ENCODE results near the gene SERPINB10.

DNA sequence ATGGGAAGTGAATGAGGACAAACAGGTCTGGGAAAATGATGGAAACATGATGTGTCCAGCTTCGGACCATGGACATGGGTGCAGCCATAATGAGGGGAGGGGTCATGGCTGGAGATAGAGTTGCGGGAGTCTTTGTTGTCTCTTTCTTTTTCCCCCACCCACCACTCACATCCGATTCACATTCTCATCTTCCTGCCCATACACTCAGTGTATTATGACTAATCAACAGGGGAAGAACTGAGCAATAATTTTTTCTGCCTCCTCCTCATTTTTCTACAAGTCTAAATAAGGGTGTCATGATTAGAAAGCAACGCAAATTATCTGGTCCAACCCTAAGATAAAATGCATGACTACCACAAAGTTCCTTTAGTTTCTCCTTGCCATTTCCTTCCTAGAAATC lies 25.9 kb upstream of the SERPINB10 start:
- TF ChIP-seq, protein P1, sequence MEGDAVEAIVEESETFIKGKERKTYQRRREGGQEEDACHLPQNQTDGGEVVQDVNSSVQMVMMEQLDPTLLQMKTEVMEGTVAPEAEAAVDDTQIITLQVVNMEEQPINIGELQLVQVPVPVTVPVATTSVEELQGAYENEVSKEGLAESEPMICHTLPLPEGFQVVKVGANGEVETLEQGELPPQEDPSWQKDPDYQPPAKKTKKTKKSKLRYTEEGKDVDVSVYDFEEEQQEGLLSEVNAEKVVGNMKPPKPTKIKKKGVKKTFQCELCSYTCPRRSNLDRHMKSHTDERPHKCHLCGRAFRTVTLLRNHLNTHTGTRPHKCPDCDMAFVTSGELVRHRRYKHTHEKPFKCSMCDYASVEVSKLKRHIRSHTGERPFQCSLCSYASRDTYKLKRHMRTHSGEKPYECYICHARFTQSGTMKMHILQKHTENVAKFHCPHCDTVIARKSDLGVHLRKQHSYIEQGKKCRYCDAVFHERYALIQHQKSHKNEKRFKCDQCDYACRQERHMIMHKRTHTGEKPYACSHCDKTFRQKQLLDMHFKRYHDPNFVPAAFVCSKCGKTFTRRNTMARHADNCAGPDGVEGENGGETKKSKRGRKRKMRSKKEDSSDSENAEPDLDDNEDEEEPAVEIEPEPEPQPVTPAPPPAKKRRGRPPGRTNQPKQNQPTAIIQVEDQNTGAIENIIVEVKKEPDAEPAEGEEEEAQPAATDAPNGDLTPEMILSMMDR (IDR thresholded peaks at IDR 0.05) = no peak
- TF ChIP-seq ZFX (IDR thresholded peaks at IDR 0.05; ENCODE audit: borderline replicate concordance) = no peak

All from 22Rv1 (cell line).